HG03045 (cell line): Measurements from ENCODE around the gene MRAS.
"Not testable (repeated sequence)": the region's sequence is repeated elsewhere in the genome, so short reads cannot be mapped to it uniquely, and the experiment has no call there.

Experiments
- ATAC-seq: cut with Tn5 transposase; IDR thresholded peaks from one replicate; pipeline ENCODE4 v1.9.1; 2021; ENCODE audit warnings: mild to moderate bottlenecking, moderate library complexity; ENCODE audit not compliant: unreplicated experiment

Gene MRAS

GRCh38 chr3:138366006-138366759 lies 17.8 kb downstream of the MRAS start:
- ATAC-seq = no peak

DNA sequence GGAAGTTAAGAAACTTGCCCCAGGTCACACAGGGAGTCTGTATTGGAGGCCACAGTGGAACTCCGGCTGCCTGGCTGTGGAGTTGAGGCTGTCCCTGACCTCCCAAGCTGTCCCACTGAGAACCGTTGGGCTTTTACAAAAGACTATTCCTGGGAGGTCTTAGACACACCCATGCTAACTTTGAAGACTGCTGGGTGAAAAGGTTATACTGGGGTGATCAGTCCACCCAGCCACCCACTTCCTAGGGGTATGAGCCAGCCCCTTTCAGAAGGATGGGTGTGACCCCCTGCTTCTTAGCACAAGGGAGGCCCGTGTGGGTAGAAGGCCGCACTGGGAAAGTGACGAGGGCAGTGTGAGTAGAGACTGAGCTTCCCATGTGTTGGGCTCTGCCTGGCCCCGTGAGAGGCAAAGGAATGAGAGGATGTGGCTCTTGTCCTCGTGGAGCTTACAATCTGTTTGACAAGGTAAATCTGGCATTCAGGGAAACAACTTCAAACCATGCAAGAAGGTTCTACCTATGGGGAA lies 19.0 kb downstream of the MRAS start:
- no peak for ATAC-seq

DNA sequence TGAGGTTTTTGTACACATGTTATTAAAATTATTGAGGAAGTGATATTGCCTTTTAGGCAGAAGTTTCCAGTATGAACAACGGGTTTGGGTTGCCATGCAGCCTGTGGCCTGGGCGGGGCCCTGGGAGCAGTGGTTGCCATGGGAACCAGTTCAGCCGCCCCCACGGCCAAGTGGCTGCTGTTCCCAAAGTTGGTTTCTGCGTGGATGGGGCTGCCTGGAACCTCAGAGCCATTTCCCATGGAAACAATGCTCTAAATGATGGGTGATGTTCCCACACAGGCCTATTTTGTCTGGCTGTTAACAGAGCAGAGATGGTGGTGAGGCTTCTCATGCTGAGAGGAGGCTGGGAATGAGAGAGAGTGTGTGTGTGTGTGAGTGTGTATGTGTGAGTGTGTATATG lies 19.5 kb downstream of the MRAS start:
- ATAC-seq = no peak

DNA sequence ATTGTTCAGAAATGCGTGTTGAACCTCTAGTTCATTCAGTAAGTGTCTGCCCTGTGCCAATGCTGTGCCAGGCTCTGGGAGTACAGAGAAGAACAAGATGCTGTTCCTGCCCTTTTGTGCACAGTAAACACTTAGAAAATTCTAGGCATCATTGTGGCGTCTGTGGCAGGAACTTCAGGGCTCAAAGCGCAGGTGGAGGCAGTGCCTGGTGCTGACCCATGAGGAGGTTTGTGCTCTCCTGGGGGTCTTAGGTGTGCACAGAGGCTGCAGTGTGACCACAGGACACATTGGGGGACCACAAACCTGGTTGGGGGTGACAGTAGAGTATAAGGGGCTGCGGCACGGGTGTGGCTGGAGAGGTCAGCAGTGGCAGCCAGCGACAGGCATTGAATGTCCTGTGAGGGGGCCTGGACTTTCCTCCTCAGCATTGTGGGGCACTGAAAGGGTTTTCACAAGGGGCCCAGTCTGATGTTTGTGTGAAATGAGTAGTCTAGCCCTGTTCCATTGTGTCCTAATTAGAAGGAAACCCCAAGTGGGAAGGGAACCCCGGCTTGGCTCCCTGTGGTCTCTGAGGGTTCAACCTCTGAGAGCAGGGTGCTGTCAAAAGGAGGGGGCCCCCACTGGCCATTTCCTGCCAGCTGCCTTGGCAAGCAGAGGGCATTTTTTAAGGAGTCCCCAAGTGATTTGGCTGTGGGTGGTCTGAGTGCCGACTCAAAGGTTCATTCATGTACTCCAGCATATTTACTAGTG lies 20.9 kb downstream of the MRAS start:
- no peak for ATAC-seq

GRCh38 chr3:138370321-138370720 lies 21.9 kb downstream of the MRAS start:
- ATAC-seq = no peak

- peak; percentile 99 for ATAC-seq
Measured at GRCh38 chr3:138371070-138371965, 22.9 kb downstream of the MRAS start.

DNA sequence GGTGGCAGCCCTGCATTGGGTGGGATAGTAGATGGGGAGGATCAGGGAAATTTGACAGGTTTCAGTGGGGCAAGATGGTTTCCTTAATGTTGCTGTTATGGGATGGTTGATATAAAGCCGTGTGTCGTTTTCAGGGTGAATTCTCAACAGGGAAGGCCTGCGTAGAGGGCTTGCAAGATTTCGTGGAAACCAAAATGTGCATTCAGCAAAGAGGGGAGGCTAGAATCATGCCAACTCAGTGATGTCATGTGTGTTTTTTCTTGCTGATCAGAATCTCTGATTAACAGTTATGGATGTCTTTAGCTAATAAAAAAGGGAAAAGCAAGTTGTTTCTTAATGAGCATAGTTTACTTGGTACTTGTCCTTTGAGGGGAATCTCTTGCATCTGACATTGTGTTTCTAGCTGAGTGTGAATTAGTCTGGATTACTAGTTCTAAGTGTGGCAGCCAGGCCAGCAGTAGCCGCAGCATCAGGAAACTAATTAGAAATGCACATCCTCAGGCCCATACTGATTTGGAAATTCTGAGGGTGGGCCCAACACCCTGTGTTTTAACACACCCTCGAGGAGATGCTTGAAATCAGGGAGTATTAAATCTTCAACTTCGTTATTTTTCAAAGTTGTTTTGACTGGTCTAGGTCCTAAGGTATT lies 24.8 kb downstream of the MRAS start:
- no peak for ATAC-seq

GRCh38 chr3:138373736-138374094 lies 25.3 kb downstream of the MRAS start:
- ATAC-seq = no peak

DNA sequence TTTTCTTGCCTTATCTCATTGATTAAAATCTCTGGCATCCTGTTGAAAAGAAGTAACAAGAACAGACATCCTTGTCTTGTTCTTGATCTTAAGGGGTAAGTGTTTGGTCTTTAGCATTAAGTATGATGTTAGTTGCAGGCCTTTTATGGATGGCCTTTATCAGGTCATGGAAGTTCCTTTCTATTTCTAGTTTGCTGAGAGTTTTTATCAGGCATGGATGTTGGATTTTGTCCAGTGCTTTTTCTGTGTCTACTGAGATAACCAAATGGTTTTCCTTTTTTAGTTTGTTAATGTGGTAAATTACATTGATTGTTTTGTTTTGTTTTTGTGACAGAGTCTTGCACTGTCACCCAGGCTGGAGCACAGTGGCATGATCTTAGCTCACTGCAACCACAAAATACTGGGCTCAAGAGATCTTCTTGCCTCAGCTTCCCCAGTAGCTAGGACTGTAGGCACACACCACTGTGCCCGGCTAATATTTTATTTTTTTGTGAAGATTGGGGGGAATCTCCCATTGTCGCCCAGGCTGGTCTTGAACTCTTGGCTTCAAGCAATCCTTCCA lies 26.3 kb downstream of the MRAS start:
- no peak for ATAC-seq

- ATAC-seq = no peak
Measured at GRCh38 chr3:138375447-138375846, 27.1 kb downstream of the MRAS start.

DNA sequence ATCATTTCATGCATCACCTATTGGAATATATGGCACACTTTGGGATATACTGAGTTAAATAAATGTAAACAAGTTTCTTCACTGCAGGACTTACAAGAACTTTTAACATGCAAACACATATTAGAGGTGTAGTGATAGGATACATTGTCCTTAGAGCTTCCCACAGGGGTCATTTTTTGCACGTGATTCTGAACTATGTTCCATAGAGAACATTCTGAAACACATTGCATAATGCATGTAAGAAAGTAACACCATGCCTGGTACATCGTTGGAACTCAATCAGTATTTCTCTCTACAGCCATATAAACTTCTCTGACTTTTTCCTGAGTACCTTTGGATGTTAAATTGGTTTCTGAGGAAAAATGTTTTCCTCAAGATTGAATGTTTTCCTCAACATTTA lies 28.3 kb downstream of the MRAS start:
- no peak for ATAC-seq

- ATAC-seq = not testable (repeated sequence)
Measured at GRCh38 chr3:138377212-138377611, 28.8 kb downstream of the MRAS start.

DNA sequence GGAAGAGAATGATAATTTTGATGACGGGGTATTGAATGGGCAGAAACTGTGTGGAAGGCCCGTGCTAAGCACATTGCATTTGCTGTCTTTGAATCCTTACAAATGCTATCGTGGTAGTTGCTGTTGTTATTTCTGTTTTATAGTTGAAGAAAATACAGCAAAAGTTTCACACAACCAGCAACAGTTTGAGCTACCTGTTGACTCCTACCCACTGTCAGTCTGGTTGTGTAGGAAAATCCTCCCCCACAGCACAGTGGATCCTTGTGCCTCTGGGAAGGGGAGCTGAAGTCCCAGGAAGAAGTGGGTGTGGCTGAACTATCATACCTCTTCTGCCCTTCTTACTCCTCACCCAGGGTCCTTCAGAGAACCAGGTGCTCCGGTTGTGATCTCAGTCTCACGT lies 29.4 kb downstream of the MRAS start:
- no peak for ATAC-seq

GRCh38 chr3:138378331-138378730 lies 30.0 kb downstream of the MRAS start:
- ATAC-seq = no peak

- ATAC-seq = no peak
Measured at GRCh38 chr3:138378990-138379389, 30.6 kb downstream of the MRAS start.

DNA sequence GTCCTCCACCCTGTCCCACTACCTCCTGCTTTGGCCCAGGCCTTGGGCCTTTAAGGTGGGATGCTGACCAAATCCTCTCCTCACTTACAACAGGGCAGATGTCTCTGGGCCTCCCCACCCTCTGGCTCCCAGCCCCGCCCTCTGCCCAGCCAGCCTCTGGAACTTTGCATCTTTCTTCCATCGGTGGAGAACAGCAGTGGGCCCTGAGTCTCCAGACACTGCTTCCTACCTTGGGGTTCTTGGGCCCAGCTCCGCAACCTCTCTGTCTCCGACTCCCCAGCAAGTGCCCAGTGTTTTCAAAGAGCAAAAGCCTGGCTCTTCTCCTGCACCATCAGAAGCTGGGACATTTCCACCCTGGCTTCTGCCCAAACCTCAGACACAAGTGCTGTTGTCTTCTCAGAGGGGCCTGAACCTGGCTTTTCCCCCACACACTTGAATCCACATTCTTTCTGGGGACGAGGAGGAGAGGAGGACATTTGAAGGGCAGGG lies 33.1 kb downstream of the MRAS start:
- ATAC-seq = no peak

- ATAC-seq = no peak
Measured at GRCh38 chr3:138381950-138382715, 33.8 kb downstream of the MRAS start.

DNA sequence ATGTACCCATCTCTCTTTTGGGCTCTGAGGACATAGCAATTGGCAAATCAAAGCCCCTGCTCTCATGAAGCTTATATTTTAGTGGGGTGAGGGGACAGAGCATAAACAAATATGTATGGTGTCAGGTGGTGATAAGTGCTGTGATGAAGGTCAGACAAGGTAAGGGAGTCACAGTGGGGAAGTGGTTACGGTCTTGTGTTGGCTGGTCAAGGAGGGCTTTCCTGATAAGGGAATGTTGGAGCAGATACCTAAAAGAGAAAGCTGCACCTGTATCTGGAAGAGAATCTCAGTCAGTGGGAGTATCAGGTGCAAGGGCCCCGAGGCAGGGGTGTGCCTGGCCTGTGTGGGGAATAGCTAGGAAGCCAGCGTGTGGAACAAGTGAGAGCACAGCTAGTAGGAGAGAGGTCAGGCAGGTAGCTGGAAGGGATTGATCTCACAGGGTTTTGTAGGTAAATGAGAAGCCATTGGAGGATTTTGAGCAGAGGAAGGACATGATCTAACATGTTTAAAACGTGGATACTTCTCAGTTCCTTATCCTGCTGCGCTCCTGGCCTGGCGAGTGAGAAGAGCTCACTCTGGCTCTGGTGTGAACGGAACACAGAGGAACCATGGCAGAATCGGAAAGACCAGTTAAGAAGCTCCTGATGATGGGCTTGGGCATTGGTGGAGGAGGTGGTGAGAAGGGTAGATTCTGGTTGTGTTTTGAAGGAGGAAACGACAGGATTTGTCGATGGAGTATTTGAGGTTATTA lies 35.5 kb downstream of the MRAS start:
- ATAC-seq = no peak

GRCh38 chr3:138384531-138384930 lies 36.2 kb downstream of the MRAS start:
- ATAC-seq = no peak
